ENCODE results near the gene KDM4B. TPM values are rescaled to one million over a fixed set of nuclear protein-coding genes. Genes with fewer than 3 reads are reported as not detected.
"Not testable (repeated sequence)": the region's sequence is repeated elsewhere in the genome, so short reads cannot be mapped to it uniquely, and the experiment has no call there.

Gene KDM4B
- total RNA-seq, 2 experiments from 2014 or later, result 46.3 to 46.6 TPM

DNA sequence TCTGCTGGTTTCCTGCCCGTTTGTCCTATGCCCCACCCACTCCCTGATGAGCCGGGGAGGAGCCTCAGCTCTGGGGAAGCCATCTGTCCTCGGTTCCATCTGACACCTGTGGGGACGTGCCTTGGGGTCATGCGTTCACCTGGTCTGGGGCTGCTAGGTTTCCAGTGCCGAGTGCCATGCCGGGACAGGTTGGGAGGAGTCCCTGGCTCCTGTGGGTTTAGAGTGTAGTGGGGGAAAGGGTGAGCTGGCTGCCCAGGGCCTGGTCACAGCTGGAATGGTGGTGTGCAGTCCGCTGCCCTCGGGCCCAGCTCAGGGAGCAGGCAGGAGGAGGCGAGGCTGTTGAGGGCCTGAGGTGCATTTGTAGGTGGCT is 2.5 kb downstream of the KDM4B start:
- no peaks in the 10 kb centered on the region for H3K27me3 Mint-ChIP-seq
- intact Hi-C loops (cut with micrococcal nuclease), result no loop called here
- TF ChIP-seq, protein P1, sequence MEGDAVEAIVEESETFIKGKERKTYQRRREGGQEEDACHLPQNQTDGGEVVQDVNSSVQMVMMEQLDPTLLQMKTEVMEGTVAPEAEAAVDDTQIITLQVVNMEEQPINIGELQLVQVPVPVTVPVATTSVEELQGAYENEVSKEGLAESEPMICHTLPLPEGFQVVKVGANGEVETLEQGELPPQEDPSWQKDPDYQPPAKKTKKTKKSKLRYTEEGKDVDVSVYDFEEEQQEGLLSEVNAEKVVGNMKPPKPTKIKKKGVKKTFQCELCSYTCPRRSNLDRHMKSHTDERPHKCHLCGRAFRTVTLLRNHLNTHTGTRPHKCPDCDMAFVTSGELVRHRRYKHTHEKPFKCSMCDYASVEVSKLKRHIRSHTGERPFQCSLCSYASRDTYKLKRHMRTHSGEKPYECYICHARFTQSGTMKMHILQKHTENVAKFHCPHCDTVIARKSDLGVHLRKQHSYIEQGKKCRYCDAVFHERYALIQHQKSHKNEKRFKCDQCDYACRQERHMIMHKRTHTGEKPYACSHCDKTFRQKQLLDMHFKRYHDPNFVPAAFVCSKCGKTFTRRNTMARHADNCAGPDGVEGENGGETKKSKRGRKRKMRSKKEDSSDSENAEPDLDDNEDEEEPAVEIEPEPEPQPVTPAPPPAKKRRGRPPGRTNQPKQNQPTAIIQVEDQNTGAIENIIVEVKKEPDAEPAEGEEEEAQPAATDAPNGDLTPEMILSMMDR (IDR thresholded peaks at IDR 0.05), result no peak
- H3K9me3 Mint-ChIP-seq, result no peaks in the 10 kb centered on the region
- ChIA-PET CTCF (interaction anchor here (1.3 to 5.6 kb wide), 4 partner anchors 59 to 159 kb away, joined by 3 to 30 read pairs (median 4); no protein-coding TSS in a partner anchor), POLR2A (interaction anchor here (0.8 to 1.4 kb wide), 2 partner anchors 9 to 55 kb away, joined by 3 read pairs; no protein-coding TSS in a partner anchor)
- H3K27ac Mint-ChIP-seq, result peak overlapping the region; percentile 3
- ATAC-seq (no peak), DNase-seq (peak; percentile 68)
- H3K36me3 Mint-ChIP-seq (ENCODE audit: low read depth), result peaks cover 8% of the 10 kb centered on the region
- peak overlapping the region; percentile 95 for H3K4me3 Mint-ChIP-seq
- H3K4me1 Mint-ChIP-seq (ENCODE audit: low read depth), result peaks cover 40% of the 10 kb centered on the region

DNA sequence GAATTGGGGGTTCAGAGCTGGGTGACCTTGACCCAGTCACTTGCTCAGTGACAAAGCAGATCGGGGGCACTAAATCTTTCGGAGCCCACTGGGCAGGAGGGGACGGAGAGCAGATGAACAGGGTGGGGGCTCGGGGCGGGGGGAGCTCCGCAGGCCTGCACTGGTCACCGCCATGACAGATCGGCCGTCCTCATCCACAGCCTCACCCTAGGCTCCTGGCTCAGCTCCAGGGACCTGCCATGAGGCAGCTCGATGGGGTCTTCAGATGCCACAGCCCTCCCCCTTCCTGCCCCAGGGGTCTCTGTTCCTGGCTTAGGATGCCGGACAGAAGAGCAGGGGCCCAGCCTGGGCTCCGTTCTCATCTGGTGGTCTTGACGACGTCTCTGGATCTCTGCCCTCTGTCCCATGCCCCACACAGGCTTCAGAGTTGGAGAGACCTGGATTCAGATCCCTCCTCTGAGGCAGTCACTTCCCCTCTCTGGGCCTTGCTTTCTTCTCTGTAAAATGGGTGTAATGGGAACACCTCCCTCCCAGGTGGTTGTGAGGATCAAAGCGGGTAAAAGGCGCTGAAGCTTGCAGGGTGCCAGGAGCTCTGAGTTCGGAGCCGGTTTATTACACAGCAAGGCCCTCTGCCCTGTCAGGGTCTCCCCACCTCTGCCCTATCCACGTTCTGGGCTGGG is 3.0 kb downstream of the KDM4B start:
- ATAC-seq (no peak), DNase-seq (no peak)
- H3K9me3 Mint-ChIP-seq, result no peaks in the 10 kb centered on the region
- ChIA-PET CTCF (interaction anchor here (1.3 to 5.6 kb wide), 2 partner anchors 58 to 160 kb away, joined by 3 to 30 read pairs; no protein-coding TSS in a partner anchor), POLR2A (no interaction called here)
- no peaks in the 10 kb centered on the region for H3K27me3 Mint-ChIP-seq
- no peak overlapping the region for H3K27ac Mint-ChIP-seq
- peaks cover 8% of the 10 kb centered on the region for H3K36me3 Mint-ChIP-seq (ENCODE audit: low read depth)
- intact Hi-C loops (cut with micrococcal nuclease), result no loop called here
- H3K4me1 Mint-ChIP-seq (ENCODE audit: low read depth), result peaks cover 40% of the 10 kb centered on the region
- H3K4me3 Mint-ChIP-seq, result peak overlapping the region; percentile 95
- TF ChIP-seq, protein P1 (IDR thresholded peaks at IDR 0.05), result no peak

DNA sequence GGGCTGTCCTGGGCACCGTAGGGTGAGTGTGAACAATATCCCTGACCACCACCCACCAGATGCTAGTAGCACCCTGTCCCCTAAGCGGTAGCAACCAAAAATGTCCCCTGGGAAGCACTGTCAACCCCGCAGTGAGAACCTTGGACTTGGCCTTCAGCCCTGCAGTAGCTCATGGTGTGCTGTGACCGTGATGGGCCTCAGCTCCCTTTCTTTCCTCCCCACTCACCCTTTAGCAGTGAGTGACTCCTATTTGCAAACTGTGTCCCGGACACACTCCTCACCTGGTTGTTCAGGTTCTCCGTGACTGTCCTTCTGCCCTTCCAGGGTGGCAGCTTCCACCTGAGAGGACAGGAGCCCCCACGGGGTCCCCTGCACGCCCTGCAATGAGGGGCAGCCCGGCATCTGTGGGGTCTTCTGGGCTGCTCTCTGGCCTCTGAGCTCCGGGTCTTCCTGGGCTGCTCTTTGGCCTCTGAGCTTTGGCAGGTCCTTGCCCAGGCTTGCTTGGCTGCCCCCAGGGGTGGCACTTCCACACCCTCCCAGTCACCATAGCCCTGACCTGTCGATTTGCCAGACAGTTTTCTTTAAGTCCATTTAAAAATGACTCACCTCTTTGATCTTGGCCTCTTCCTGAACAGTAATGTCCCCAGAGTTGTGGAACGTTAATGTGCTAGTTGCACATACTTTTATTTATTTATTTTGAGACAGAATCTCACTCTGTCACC is 3.8 kb downstream of the KDM4B start:
- H3K4me1 Mint-ChIP-seq (ENCODE audit: low read depth), result peaks cover 37% of the 10 kb centered on the region
- TF ChIP-seq, protein P1 (IDR thresholded peaks at IDR 0.05), result no peak
- peaks cover 8% of the 10 kb centered on the region for H3K36me3 Mint-ChIP-seq (ENCODE audit: low read depth)
- ChIA-PET CTCF (interaction anchor here (1.3 to 5.6 kb wide), 2 partner anchors 58 to 60 kb away, joined by 3 to 30 read pairs; no protein-coding TSS in a partner anchor), POLR2A (no interaction called here)
- intact Hi-C loops (cut with micrococcal nuclease), result no loop called here
- no peaks in the 10 kb centered on the region for H3K27me3 Mint-ChIP-seq
- H3K4me3 Mint-ChIP-seq, result no peak overlapping the region
- DNase-seq, result no peak
- no peak for ATAC-seq
- no peaks in the 10 kb centered on the region for H3K9me3 Mint-ChIP-seq
- H3K27ac Mint-ChIP-seq, result no peak overlapping the region

DNA sequence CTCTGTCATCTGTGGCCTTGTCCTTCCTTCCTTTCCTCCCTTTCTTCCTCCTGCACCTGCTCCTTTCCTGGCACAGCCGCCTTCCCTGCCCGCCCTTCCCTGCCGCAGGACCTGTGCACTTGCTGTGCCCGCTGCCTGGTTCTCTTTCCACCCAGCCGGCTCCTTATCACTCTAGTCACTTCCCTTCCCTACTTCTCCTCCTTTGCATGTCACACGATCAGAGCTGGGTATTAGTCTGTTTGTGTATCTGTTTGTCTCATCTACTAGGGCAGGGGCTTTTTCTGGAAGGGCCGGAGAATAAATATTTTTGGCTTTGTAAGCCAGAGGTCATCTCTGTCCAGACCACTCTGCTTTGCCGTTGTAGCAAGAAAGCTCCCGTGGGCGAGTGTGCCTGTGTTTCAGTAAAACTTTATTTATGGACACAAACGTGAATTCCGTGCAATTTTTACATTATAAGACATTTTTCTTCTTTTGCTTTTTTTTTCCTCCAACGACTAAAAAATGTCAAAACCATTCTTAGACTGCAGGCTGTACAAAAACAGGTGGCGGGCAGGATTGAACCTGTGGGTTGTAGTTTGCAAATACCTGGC is 6.1 kb downstream of the KDM4B start:
- Mint-ChIP-seq H3K27ac (no peak overlapping the region), H3K9me3 (no peaks in the 10 kb centered on the region), H3K4me1 (ENCODE audit: low read depth) (peaks cover 30% of the 10 kb centered on the region), H3K27me3 (no peaks in the 10 kb centered on the region), H3K4me3 (no peak overlapping the region), H3K36me3 (ENCODE audit: low read depth) (peaks cover 6% of the 10 kb centered on the region)
- no peak for ATAC-seq
- no peak for DNase-seq
- TF ChIP-seq, protein P1 (IDR thresholded peaks at IDR 0.05), result no peak
- POLR2A ChIA-PET, result no interaction called here
- intact Hi-C loops (cut with micrococcal nuclease), result no loop called here
- CTCF ChIA-PET, result no interaction called here

DNA sequence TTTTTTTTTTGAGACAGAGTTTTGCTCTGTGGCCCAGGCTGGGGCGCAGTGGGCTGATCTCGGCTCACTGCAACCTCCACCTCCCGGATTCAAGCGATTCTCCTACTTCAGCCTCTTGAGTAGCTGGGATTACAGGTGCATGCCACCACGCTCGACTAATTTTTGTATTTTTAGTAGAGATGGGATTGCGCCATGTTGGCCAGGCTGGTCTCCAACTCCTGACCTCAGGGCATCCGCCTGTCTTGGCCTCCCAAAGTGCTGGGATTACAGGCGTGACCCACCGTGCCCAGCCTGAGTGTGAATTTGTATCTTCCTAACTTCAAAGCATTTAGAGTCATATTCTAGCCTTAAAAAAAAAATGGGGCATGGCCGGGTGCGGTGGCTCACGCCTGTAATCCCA is 6.7 kb downstream of the KDM4B start:
- POLR2A ChIA-PET; H3K27me3 Mint-ChIP-seq; H3K27ac Mint-ChIP-seq; H3K36me3 Mint-ChIP-seq (ENCODE audit: low read depth); H3K4me3 Mint-ChIP-seq; intact Hi-C loops (cut with micrococcal nuclease); H3K9me3 Mint-ChIP-seq; DNase-seq; ATAC-seq: not testable (repeated sequence)
- H3K4me1 Mint-ChIP-seq (ENCODE audit: low read depth), result peaks cover 26% of the 10 kb centered on the region
- CTCF ChIA-PET, result interaction anchor here (1.1 kb wide), 1 partner anchor 56 kb away, joined by 3 read pairs; no protein-coding TSS in a partner anchor
